Measurements from ENCODE around the gene CCDC152. TPM values are rescaled to one million over a fixed set of nuclear protein-coding genes. Genes with fewer than 3 reads are reported as not detected.

CCDC152 gene
- total and polyA plus RNA-seq, 2 donors (not counting 3 experiments of a cell fraction or from before 2014, with no cell fraction given) = 0.48 to 2.8 TPM

DNA sequence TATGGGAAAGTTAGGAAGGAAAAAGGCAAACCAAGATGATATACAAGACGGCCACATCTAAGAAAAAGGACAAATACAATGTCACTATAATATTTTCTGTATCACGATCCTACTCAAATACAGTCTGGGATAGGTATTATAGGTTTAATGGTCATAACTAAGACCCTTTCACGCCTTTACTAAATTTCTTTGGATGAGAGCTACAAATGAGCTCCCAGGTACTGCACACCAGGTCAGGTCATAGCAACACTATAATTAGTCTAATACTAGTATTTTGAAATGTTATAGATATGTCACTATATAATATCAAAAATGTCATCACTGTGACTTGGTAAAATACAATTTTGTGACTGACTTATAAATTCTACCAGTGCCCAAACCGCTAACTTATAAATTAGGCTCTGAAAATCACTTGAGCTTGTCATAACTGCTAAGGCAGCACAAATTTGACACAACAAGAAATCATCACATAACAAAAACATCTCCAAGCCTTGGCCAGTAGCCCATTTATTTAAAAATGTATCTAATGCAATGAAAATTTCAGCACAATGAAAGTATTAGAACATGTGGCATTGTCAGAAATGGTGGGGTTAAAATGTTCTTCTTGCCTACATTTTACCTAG is 48.2 kb downstream of the CCDC152 start:
- H4K20me1 ChIP-seq (replicated peaks; ENCODE audit: control insufficient read depth, extremely low read depth, insufficient read depth, low read length) = no peaks in the 10 kb centered on the region
- BruUV-seq (replicated peaks) = no TSS peak

More for the DNA sequence above, 48.2 kb downstream of the CCDC152 start:
- dilution Hi-C loops (cut with MboI; ENCODE audit: extremely low pct_ligation_motif_present, low sequenced_read_pairs) (no loop called here), intact Hi-C loops (cut with micrococcal nuclease) (no loop called here)
- H3K9me1 ChIP-seq (replicated peaks; ENCODE audit: control insufficient read depth, extremely low read depth, insufficient read depth, low read length) = no peaks in the 10 kb centered on the region
- DNase-seq (ENCODE audit: low read depth, low spot score) = no peak
- TF ChIP-seq CTCF (IDR thresholded peaks at IDR 0.05; ENCODE audit: extremely low read depth in 1 of 2, insufficient read depth in 1 of 2, low read depth in 1 of 2, low read length in 2 of 2) (no peak), MYC (IDR thresholded peaks at IDR 0.05; ENCODE audit: low read depth, low read length) (no peak), JUN (IDR thresholded peaks at IDR 0.05; ENCODE audit: borderline replicate concordance, insufficient read depth, insufficient read length, low read depth) (no peak), EZH2 (IDR thresholded peaks at IDR 0.05; ENCODE audit: borderline replicate concordance, low read depth, low read length, severe bottlenecking) (no peak), POLR2A (IDR thresholded peaks at IDR 0.05; ENCODE audit: low read depth, low read length) (no peak), POLR2AphosphoS5 (IDR thresholded peaks at IDR 0.05; ENCODE audit: insufficient read depth, low read depth, low read length) (no peak), FOS (IDR thresholded peaks at IDR 0.05; ENCODE audit: borderline replicate concordance, insufficient read depth, low read length) (no peak), GATA2 (IDR thresholded peaks at IDR 0.05; ENCODE audit: insufficient read depth, insufficient read length, low read depth, low read length) (no peak), MAX (IDR thresholded peaks at IDR 0.05; ENCODE audit: insufficient read depth, insufficient read length) (no peak)
- no peak for FAIRE-seq
- no peak overlapping the region for H3K9ac ChIP-seq (replicated peaks; ENCODE audit: extremely low read depth, insufficient read depth, low read length)
- H2AFZ ChIP-seq (ENCODE audit: low read depth, low read length) = no peak overlapping the region
- no peak overlapping the region for H3K4me2 ChIP-seq (ENCODE audit: insufficient read depth, low read length)
- POLR2A ChIA-PET = no interaction called here
- CTCF ChIA-PET = interaction anchor here (0.5 kb wide), 1 partner anchor 881 kb away, joined by 3 read pairs; no protein-coding TSS in a partner anchor
- no peaks in the 10 kb centered on the region for H3K9me3 ChIP-seq (replicated peaks; ENCODE audit: control insufficient read depth, insufficient read depth, low read length)
- no peak overlapping the region for H3K4me3 ChIP-seq (replicated peaks in 1 of 3; ENCODE audit: insufficient read depth in 1 of 3, low read depth in 1 of 3, low read length in 3 of 3)
- no peaks in the 10 kb centered on the region for H3K79me2 ChIP-seq (ENCODE audit: control insufficient read depth, insufficient read depth, low read length)
- H3K4me1 ChIP-seq (ENCODE audit: control insufficient read depth, extremely low read depth, insufficient read depth, low read length) = no peaks in the 10 kb centered on the region
- no peak overlapping the region for H3K27ac ChIP-seq (ENCODE audit: insufficient read depth, low read depth, low read length)
- H3K36me3 ChIP-seq (ENCODE audit: control insufficient read depth in 2 of 2, extremely low read depth in 1 of 2, insufficient read depth in 2 of 2, low read length in 2 of 2) = no peaks in the 10 kb centered on the region
- no peaks in the 10 kb centered on the region for H3K27me3 ChIP-seq (ENCODE audit: control insufficient read depth in 2 of 2, insufficient read depth in 2 of 2, low read length in 2 of 2)
